ENCODE data around the gene PCDHGA1. TPM values are rescaled to one million over a fixed set of nuclear protein-coding genes. Genes with fewer than 3 reads are reported as not detected.

Gene PCDHGA1
- total and polyA plus RNA-seq, 2 of the 4 experiments (the other 2 are of a cell fraction) = 0.90 to 0.92 TPM

- DNase-seq = no peak
- H3K27me3 ChIP-seq (ENCODE audit: control insufficient read depth, insufficient read depth, low read length) = no peaks in the 10 kb centered on the region
- H3K4ac ChIP-seq (ENCODE audit: low read depth, low read length) = no peak overlapping the region
- ChIA-PET CTCF (no interaction called here), POLR2A (ENCODE audit: unreplicated experiment) (no interaction called here)
- H2BK5ac ChIP-seq (ENCODE audit: low read depth, low read length, poor library complexity, severe bottlenecking) = no peak overlapping the region
- peaks cover 3% of the 10 kb centered on the region; the same call in 1 of the 2 replicates for H3K36me3 ChIP-seq (ENCODE audit: control insufficient read depth, insufficient read depth, low read length)
- H3K79me1 ChIP-seq (ENCODE audit: low read depth in 1 of 2, low read length in 2 of 2) = peaks cover 2 to 7% of the 10 kb centered on the region in 2 experiments; a peak in 3 of 4 replicates
- H4K8ac ChIP-seq (ENCODE audit: low read depth in 2 of 2, low read length in 2 of 2) = peak overlapping the region in 1 of 2 experiments; percentile 58; a peak in 1 of 4 replicates
- no peaks in the 10 kb centered on the region; the same call in 1 of the 2 replicates for H3K4me1 ChIP-seq (ENCODE audit: control insufficient read depth, insufficient read depth, low read length)
- no peak overlapping the region for H2BK15ac ChIP-seq (ENCODE audit: low read depth, low read length)
- H3K27ac ChIP-seq (ENCODE audit: insufficient read depth, low read length) = no peak overlapping the region
- in situ Hi-C loops (cut with MboI; ENCODE audit: low sequenced_read_pairs) (no loop called here), dilution Hi-C loops (cut with HindIII; ENCODE audit: low sequenced_read_pairs, unreplicated experiment) (no loop called here), intact Hi-C loops (cut with micrococcal nuclease) (no loop called here)
- no peak overlapping the region for H2BK20ac ChIP-seq (ENCODE audit: low read depth, low read length)
- peak overlapping the region; percentile 81 for H2AFZ ChIP-seq (replicated peaks; ENCODE audit: low read length, poor library complexity)
- no peak overlapping the region; the same call in 1 of the 2 replicates for H3K14ac ChIP-seq (replicated peaks; ENCODE audit: low read depth, low read length)
- H4K5ac ChIP-seq (ENCODE audit: low read depth, low read length) = no peak overlapping the region; the same call in 1 of the 2 replicates
- no peak overlapping the region for H3K18ac ChIP-seq (ENCODE audit: low read depth, low read length)
- no peak overlapping the region for H2BK120ac ChIP-seq (ENCODE audit: low read depth, low read length)
- no TSS peak for BruUV-seq (replicated peaks)
- peaks cover 30% of the 10 kb centered on the region for H3K9me3 ChIP-seq (ENCODE audit: control insufficient read depth, insufficient read depth, low read length)
- ATAC-seq (ENCODE audit: low read depth) = no peak
- no peak overlapping the region for H3K56ac ChIP-seq (ENCODE audit: extremely low read depth, insufficient read depth, low read length)
- WGBS, 2 experiments (ENCODE audit: extremely low coverage in 2 of 2, insufficient read length in 1 of 2) = 24% methylated on average over 10 of the region's 21 CpGs; no CpG with 5 or more reads in 1 of the 2 experiments
- TF ChIP-seq RFX5 (IDR thresholded peaks at IDR 0.05; ENCODE audit: low read depth, low read length) = no peak
- TF ChIP-seq RCOR1 (IDR thresholded peaks at IDR 0.05; ENCODE audit: insufficient replicate concordance, low read length) = no peak
- TF ChIP-seq CHD1 (IDR thresholded peaks at IDR 0.05; ENCODE audit: low read depth, low read length) = no peak
- TF ChIP-seq USF2 (IDR thresholded peaks at IDR 0.05; ENCODE audit: low read depth, low read length) = no peak
- no peak for TF ChIP-seq SMC3 (IDR thresholded peaks at IDR 0.05; ENCODE audit: low read depth, low read length)
- TF ChIP-seq MAFK (IDR thresholded peaks at IDR 0.05; ENCODE audit: low read depth, low read length) = no peak
- TF ChIP-seq CTCF (conservative IDR thresholded peaks at IDR 0.05; ENCODE audit: low read depth, low read length) = no peak
- TF ChIP-seq MAZ (IDR thresholded peaks at IDR 0.05; ENCODE audit: borderline replicate concordance, low read depth, low read length) = no peak
- TF ChIP-seq CEBPB (IDR thresholded peaks at IDR 0.05; ENCODE audit: low read depth, low read length) = no peak
- no peak for TF ChIP-seq POLR2A (IDR thresholded peaks at IDR 0.05; ENCODE audit: low read depth, low read length)
- no peak for TF ChIP-seq MXI1 (IDR thresholded peaks at IDR 0.05; ENCODE audit: borderline replicate concordance, low read depth, low read length)
- TF ChIP-seq NFE2L2 (IDR thresholded peaks at IDR 0.05; ENCODE audit: low read depth, low read length) = no peak
- TF ChIP-seq FOS (IDR thresholded peaks at IDR 0.05; ENCODE audit: low read depth, low read length) = no peak
- TF ChIP-seq ELK1 (IDR thresholded peaks at IDR 0.05; ENCODE audit: borderline replicate concordance, low read depth, low read length) = no peak
- no peaks in the 10 kb centered on the region for H3K9me1 ChIP-seq (ENCODE audit: insufficient read depth, low read length)
- no peak overlapping the region; the same call in 1 of the 2 replicates for H3K23ac ChIP-seq (ENCODE audit: low read depth, low read length)
- no peak overlapping the region for H4K91ac ChIP-seq (ENCODE audit: insufficient read depth, low read depth, low read length)
- peak overlapping the region; percentile 4 for H3K4me2 ChIP-seq (ENCODE audit: low read depth, low read length)
- no peaks in the 10 kb centered on the region for H4K20me1 ChIP-seq (ENCODE audit: insufficient read depth, low read length)
- H3K4me3 ChIP-seq (ENCODE audit: insufficient read depth, low read depth, low read length) = peak overlapping the region; percentile 83
- H2AK5ac ChIP-seq (ENCODE audit: low read depth, low read length) = no peak overlapping the region
- no peak overlapping the region for H3K9ac ChIP-seq (ENCODE audit: low read depth, low read length)
- peak overlapping the region; percentile 72 for H2AK9ac ChIP-seq (replicated peaks; ENCODE audit: low read depth, low read length, poor library complexity)
Measured at GRCh38 chr5:141383345-141383744, 53.0 kb downstream of the PCDHGA1 start.
